ENCODE results near the gene HBEGF.

The HBEGF gene

DNA sequence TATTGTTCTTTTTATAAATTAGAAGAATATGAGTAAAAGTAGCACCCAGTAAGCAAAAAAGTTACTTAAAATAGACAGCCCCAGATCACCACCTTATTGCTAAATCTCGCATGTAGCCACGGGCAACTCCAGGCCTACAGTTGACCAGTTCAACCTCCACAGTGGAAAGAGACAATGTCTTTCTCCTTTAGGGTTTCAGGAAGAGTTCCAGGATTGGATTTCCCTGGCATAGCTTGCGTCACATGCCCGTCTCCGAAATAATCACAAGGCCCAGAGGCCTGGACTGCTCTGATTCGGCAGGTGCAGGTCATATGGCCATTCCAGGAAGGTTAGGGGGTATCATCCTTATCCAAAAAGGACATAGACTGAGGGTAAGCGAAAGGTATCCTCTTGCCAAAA lies 33.6 kb downstream of the HBEGF start:
- no peak for DNase-seq (ENCODE audit: extremely low spot score)
- ChIA-PET POLR2A (no interaction called here), CTCF (interaction anchor here (1.1 to 1.6 kb wide), 3 partner anchors 10 to 68 kb away, joined by 3 to 5 read pairs (median 4); no protein-coding TSS in a partner anchor)
- TF ChIP-seq CTCF (IDR thresholded peaks at IDR 0.05; ENCODE audit: control extremely low read depth, extremely low read depth, low read depth, missing control alignments) = no peak

- ChIA-PET POLR2A (no interaction called here), CTCF (interaction anchor here (1.0 to 2.0 kb wide), 7 partner anchors 9 to 68 kb away, joined by 3 to 5 read pairs (median 4); partner anchors contain the start of gene PFDN1)
- no peak for DNase-seq (ENCODE audit: extremely low spot score)
- TF ChIP-seq CTCF (IDR thresholded peaks at IDR 0.05; ENCODE audit: control extremely low read depth, extremely low read depth, low read depth, missing control alignments) = no peak
Observed at GRCh38 chr5:140312067-140312790, 34.2 kb downstream of the HBEGF start.

GRCh38 chr5:140311011-140311467 lies 35.4 kb downstream of the HBEGF start:
- ChIA-PET POLR2A (no interaction called here), CTCF (interaction anchor here (1.0 to 2.0 kb wide), 7 partner anchors 8 to 67 kb away, joined by 3 to 7 read pairs (median 5); partner anchors contain the start of gene PFDN1)
- no peak for DNase-seq (ENCODE audit: extremely low spot score)
- TF ChIP-seq CTCF (IDR thresholded peaks at IDR 0.05; ENCODE audit: control extremely low read depth, extremely low read depth, low read depth, missing control alignments) = no peak

GRCh38 chr5:140310434-140310833 lies 36.0 kb downstream of the HBEGF start:
- no peak for DNase-seq (ENCODE audit: extremely low spot score)
- TF ChIP-seq CTCF (IDR thresholded peaks at IDR 0.05; ENCODE audit: control extremely low read depth, extremely low read depth, low read depth, missing control alignments) = no peak
- CTCF ChIA-PET = interaction anchor here (1.5 to 2.0 kb wide), 5 partner anchors 8 to 66 kb away, joined by 3 to 7 read pairs (median 5); partner anchors contain the start of gene PFDN1
- POLR2A ChIA-PET = no interaction called here

- ChIA-PET POLR2A (no interaction called here), CTCF (interaction anchor here (1.4 to 2.0 kb wide), 4 partner anchors 13 to 42 kb away, joined by 3 to 7 read pairs (median 4); no protein-coding TSS in a partner anchor)
- TF ChIP-seq CTCF (IDR thresholded peaks at IDR 0.05; ENCODE audit: control extremely low read depth, extremely low read depth, low read depth, missing control alignments) = no peak
- DNase-seq (ENCODE audit: extremely low spot score) = no peak
Observed at GRCh38 chr5:140309706-140310249, 36.6 kb downstream of the HBEGF start.

DNA sequence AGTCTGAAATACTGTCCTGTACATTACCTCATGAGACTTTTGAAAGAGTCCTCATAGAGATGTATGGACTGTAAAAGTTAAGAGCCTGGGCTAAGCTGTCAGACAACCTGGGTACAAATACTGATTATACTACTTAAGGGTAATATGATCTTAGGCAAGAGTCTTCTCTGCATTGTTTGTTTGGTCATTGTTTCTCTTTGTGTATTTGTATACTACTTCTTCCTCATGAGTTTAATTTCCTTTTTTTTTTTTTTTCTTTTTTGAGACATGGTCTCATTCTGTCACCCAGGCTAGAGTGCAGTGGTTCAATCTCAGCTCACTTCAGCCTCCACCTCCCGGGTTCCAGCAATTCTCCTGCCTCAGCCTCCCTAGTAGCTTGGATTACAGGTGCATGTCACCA lies 40.9 kb downstream of the HBEGF start:
- TF ChIP-seq CTCF (IDR thresholded peaks at IDR 0.05; ENCODE audit: control extremely low read depth, extremely low read depth, low read depth, missing control alignments) = no peak
- DNase-seq (ENCODE audit: extremely low spot score) = no peak
- CTCF ChIA-PET = interaction anchor here (0.8 to 1.5 kb wide), 3 partner anchors 12 to 58 kb away, joined by 3 read pairs; no protein-coding TSS in a partner anchor
- POLR2A ChIA-PET = no interaction called here

Data from GM10248 (cell line).